Panc1 (cell line): Measurements from ENCODE around the gene C16orf78. TPM values are rescaled to one million over a fixed set of nuclear protein-coding genes. Genes with fewer than 3 reads are reported as not detected.
A peak's percentile ranks its signal among the peaks of the same experiment; 100 is the strongest.

Experiments used
- ATAC-seq: fragments of 200-7000 bp; cut with Tn5 transposase; 2 replicates; pipeline ENCODE4 v1.9.1; 2020; ENCODE audit warnings: mild to moderate bottlenecking, moderate library complexity
- BruUV-seq: library from RNA; stranded (reverse); fragments of 400-500 nt; replicated peaks from 2 replicates; lab custom pipeline; 2021; lab: Mats Ljungman, UMichigan
- CTCF ChIA-PET: fragments of 300-600 bp; sonication (Branson Sonifier 250); formaldehyde crosslinking; loops from one replicate; lab custom pipeline; 2022; ENCODE audit warnings: antibody characterized with exemption; lab: Charles Lee
- POLR2A ChIA-PET: fragments of 300-600 bp; sonication (Branson Sonifier 250); formaldehyde crosslinking; loops from one replicate; lab custom pipeline; 2022; ENCODE audit warnings: antibody characterized with exemption; lab: Charles Lee
- DNase-seq: peaks from one replicate; pipeline ENCODE4 v3.0.0-alpha.2; 2010; ENCODE audit warnings: low read depth, low spot score
- H3K27ac ChIP-seq: 2 replicates; pipeline ENCODE4 v1.5.1; 2011; ENCODE audit warnings: mild to moderate bottlenecking, low read length, inconsistent platforms
- H3K27me3 ChIP-seq: fragments of 200-500 bp; sonication (Bioruptor generic); 2 replicates; pipeline ENCODE4 v1.6.0; 2014; ENCODE audit warnings: low read length, inconsistent platforms; ENCODE audit not compliant: control insufficient read depth, insufficient read depth
- H3K36me3 ChIP-seq: fragments of 200-500 bp; sonication (Bioruptor generic); 2 replicates; pipeline ENCODE4 v1.5.1; 2014; ENCODE audit warnings: inconsistent platforms, mild to moderate bottlenecking, low read length, moderate library complexity; ENCODE audit not compliant: control insufficient read depth, insufficient read depth
- H3K4me1 ChIP-seq: 2 replicates; pipeline ENCODE4 v1.5.1; 2011; ENCODE audit warnings: inconsistent platforms, mild to moderate bottlenecking, low read length, moderate library complexity; ENCODE audit not compliant: control insufficient read depth, insufficient read depth
- H3K4me3 ChIP-seq, 2 experiments: 2 replicates each; pipeline ENCODE4 v1.5.1; 2011 to 2012; ENCODE audit warnings: low read depth in 2 of 2, low read length in 2 of 2, mild to moderate bottlenecking in 2 of 2, inconsistent platforms in 1 of 2, moderate library complexity in 1 of 2
- H3K9me3 ChIP-seq: fragments of 200-500 bp; sonication (Bioruptor generic); 2 replicates; pipeline ENCODE4 v1.5.1; 2014; ENCODE audit warnings: low read depth, mild to moderate bottlenecking, inconsistent platforms, low read length, moderate library complexity; ENCODE audit not compliant: control insufficient read depth, insufficient read depth
- POLR2AphosphoS5 ChIP-seq: IDR thresholded peaks from 2 replicates; pipeline ENCODE4 v1.6.1; 2012; ENCODE audit warnings: mild to moderate bottlenecking, low read depth, low read length, moderate library complexity
- SIN3A ChIP-seq: IDR thresholded peaks from 2 replicates; pipeline ENCODE4 v1.6.1; 2012; ENCODE audit warnings: low read depth, mild to moderate bottlenecking, low read length, moderate library complexity, borderline replicate concordance; ENCODE audit not compliant: insufficient read depth
- TCF7L2 ChIP-seq: IDR thresholded peaks from 2 replicates; pipeline ENCODE4 v1.6.1; 2011; ENCODE audit warnings: mild to moderate bottlenecking, low read depth, low read length, inconsistent platforms
- in situ Hi-C: cut with HindIII; loops from 2 replicates; pipeline ENCODE4 v1.10.0; 2016; ENCODE audit warnings: low sequenced_read_pairs, low pct_unique_long_range_greater_than_20kb
- intact Hi-C: fragments of 100-400 bp; cut with micrococcal nuclease; formaldehyde crosslinking; loops from one replicate; pipeline ENCODE4 v1.10.0; 2022; ENCODE audit not compliant: unreplicated experiment
- total RNA-seq: library from RNA; stranded (reverse); gene quantifications from one replicate; pipeline ENCODE4 v1.2.1, GENCODE V29; 2021; ENCODE audit not compliant: unreplicated experiment
- TF ChIP-seq, protein P1 (sequence below): fragments of 450-650 bp; IDR thresholded peaks from 2 replicates; pipeline ENCODE4 v1.5.1; 2017; ENCODE audit warnings: mild to moderate bottlenecking
- TF ChIP-seq, protein P2 (sequence below), 2 experiments: IDR thresholded peaks; 2 replicates each; pipeline ENCODE4 v1.6.1; 2011 to 2012; ENCODE audit warnings: low read depth in 2 of 2, control low read depth in 1 of 2, low read length in 1 of 2, mild to moderate bottlenecking in 1 of 2, moderate library complexity in 1 of 2; ENCODE audit not compliant: insufficient read depth in 1 of 2

The C16orf78 gene
- total RNA-seq, 1 experiment from 2014 or later: not detected

DNA sequence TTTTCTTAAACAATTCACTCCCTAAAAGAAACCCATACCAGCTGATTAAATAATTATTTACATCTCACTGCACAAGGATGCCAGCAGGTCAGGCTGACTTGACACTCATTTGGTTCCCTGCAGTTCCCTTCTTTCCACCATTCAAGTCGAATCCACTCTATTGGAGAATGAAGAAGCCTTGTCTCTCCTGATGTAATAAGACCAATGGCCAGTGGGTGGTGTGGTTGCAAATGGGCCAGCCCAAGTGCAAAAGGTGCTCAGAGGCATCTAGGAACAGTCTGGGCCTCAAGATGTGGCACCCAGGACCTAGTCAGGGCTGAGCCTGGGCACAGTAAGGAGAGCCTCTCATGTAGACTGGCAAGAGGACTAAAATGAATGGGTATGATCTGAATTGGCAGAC lies 9.3 kb downstream of the C16orf78 start:
- in situ Hi-C loops (no loop called here), intact Hi-C loops (no loop called here)
- no peak for TF ChIP-seq TCF7L2
- TF ChIP-seq, protein P1, sequence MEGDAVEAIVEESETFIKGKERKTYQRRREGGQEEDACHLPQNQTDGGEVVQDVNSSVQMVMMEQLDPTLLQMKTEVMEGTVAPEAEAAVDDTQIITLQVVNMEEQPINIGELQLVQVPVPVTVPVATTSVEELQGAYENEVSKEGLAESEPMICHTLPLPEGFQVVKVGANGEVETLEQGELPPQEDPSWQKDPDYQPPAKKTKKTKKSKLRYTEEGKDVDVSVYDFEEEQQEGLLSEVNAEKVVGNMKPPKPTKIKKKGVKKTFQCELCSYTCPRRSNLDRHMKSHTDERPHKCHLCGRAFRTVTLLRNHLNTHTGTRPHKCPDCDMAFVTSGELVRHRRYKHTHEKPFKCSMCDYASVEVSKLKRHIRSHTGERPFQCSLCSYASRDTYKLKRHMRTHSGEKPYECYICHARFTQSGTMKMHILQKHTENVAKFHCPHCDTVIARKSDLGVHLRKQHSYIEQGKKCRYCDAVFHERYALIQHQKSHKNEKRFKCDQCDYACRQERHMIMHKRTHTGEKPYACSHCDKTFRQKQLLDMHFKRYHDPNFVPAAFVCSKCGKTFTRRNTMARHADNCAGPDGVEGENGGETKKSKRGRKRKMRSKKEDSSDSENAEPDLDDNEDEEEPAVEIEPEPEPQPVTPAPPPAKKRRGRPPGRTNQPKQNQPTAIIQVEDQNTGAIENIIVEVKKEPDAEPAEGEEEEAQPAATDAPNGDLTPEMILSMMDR: peak; percentile 4; the same call in 1 of the 2 replicates
- no TSS peak for BruUV-seq
- no peak for ATAC-seq
- Histone ChIP-seq H3K4me3 (no peak overlapping the region), H3K36me3 (no peaks in the 10 kb centered on the region), H3K4me1 (no peaks in the 10 kb centered on the region), H3K27ac (no peak overlapping the region), H3K9me3 (no peaks in the 10 kb centered on the region), H3K27me3 (no peaks in the 10 kb centered on the region)
- ChIA-PET CTCF (no interaction called here), POLR2A (no interaction called here)
- DNase-seq: no peak

DNA sequence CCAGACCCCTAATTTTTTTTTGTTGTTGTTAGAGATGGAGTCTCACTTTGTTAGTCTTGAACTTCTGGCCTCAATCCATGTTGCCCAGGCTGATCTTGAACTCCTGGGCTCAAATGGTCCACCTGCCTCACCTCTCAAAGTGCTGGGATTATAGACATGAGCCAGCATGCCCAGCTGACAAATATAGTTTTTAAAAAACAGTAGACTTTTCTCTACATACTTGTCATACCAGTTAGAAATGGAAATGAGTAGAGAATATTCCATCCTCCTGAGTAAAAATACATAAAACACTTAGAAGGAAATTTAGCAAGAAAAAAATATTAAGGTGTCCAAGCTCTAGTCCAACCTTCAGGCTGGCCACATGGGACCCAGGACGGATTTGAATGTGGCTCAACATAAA lies 21.4 kb downstream of the C16orf78 start:
- ChIA-PET POLR2A (no interaction called here), CTCF (no interaction called here)

More for the DNA sequence above, 21.4 kb downstream of the C16orf78 start:
- ATAC-seq (no peak), DNase-seq (no peak)
- no peaks in the 10 kb centered on the region for H3K36me3 ChIP-seq
- TF ChIP-seq POLR2AphosphoS5 (no peak), SIN3A (no peak), TCF7L2 (no peak)
- TF ChIP-seq, protein P1: no peak
- TF ChIP-seq, protein P2, sequence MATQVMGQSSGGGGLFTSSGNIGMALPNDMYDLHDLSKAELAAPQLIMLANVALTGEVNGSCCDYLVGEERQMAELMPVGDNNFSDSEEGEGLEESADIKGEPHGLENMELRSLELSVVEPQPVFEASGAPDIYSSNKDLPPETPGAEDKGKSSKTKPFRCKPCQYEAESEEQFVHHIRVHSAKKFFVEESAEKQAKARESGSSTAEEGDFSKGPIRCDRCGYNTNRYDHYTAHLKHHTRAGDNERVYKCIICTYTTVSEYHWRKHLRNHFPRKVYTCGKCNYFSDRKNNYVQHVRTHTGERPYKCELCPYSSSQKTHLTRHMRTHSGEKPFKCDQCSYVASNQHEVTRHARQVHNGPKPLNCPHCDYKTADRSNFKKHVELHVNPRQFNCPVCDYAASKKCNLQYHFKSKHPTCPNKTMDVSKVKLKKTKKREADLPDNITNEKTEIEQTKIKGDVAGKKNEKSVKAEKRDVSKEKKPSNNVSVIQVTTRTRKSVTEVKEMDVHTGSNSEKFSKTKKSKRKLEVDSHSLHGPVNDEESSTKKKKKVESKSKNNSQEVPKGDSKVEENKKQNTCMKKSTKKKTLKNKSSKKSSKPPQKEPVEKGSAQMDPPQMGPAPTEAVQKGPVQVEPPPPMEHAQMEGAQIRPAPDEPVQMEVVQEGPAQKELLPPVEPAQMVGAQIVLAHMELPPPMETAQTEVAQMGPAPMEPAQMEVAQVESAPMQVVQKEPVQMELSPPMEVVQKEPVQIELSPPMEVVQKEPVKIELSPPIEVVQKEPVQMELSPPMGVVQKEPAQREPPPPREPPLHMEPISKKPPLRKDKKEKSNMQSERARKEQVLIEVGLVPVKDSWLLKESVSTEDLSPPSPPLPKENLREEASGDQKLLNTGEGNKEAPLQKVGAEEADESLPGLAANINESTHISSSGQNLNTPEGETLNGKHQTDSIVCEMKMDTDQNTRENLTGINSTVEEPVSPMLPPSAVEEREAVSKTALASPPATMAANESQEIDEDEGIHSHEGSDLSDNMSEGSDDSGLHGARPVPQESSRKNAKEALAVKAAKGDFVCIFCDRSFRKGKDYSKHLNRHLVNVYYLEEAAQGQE (IDR thresholded peaks at IDR 0.05; ENCODE audit: insufficient read depth in 1 of 2, low read depth in 2 of 2, low read length in 1 of 2): no peak
- in situ Hi-C loops: no loop called here
- no TSS peak for BruUV-seq
- H3K4me1 ChIP-seq: no peaks in the 10 kb centered on the region
- H3K9me3 ChIP-seq: no peaks in the 10 kb centered on the region
- H3K27ac ChIP-seq: no peak overlapping the region
- H3K4me3 ChIP-seq: no peak overlapping the region
- H3K27me3 ChIP-seq: no peaks in the 10 kb centered on the region
- intact Hi-C loops: no loop called here
